ENCODE results near the gene HLA-DRB5. TPM values are rescaled to one million over a fixed set of nuclear protein-coding genes. Genes with fewer than 3 reads are reported as not detected.

The HLA-DRB5 gene
- total and polyA plus RNA-seq, 2 experiments from 2014 or later, result not detected

GRCh38 chr6:32492351-32492750 is 37.7 kb downstream of the HLA-DRB5 start:
- DNase-seq (ENCODE audit: low spot score) (no peak), ATAC-seq (no peak)
- Histone ChIP-seq H3K9me2 (ENCODE audit: insufficient read depth) (no peaks in the 10 kb centered on the region), H3K4me2 (no peak overlapping the region), H3F3A (replicated peaks; ENCODE audit: low read depth) (no peaks in the 10 kb centered on the region), H4K20me1 (replicated peaks; ENCODE audit: insufficient read depth) (no peaks in the 10 kb centered on the region), H3K4me3 (no peak overlapping the region), H3K36me3 (ENCODE audit: insufficient read depth) (no peaks in the 10 kb centered on the region), H3K4me1 (ENCODE audit: insufficient read depth) (no peaks in the 10 kb centered on the region), H3K79me2 (replicated peaks; ENCODE audit: insufficient read depth) (no peaks in the 10 kb centered on the region), H2AFZ (no peak overlapping the region), H3K27me3 (ENCODE audit: insufficient read depth) (no peaks in the 10 kb centered on the region), H3K27ac (ENCODE audit: low read depth) (no peak overlapping the region)
- no peak overlapping the region for H3K4me3 Mint-ChIP-seq
- H3K4me1 Mint-ChIP-seq, result no peaks in the 10 kb centered on the region
- H3K36me3 Mint-ChIP-seq (ENCODE audit: low read depth), result no peaks in the 10 kb centered on the region
- no peaks in the 10 kb centered on the region for H3K27me3 Mint-ChIP-seq (ENCODE audit: insufficient read depth, low read depth, poor library complexity)
- H3K27ac Mint-ChIP-seq, result no peak overlapping the region
- no peaks in the 10 kb centered on the region for H3K9me3 Mint-ChIP-seq
- no peak for TF ChIP-seq ZNF114 (CRISPR knock-in tag; IDR thresholded peaks at IDR 0.05)
- TF ChIP-seq REST (IDR thresholded peaks at IDR 0.05; ENCODE audit: unreplicated experiment), result no peak
- no peak for TF ChIP-seq EZH2phosphoT487 (IDR thresholded peaks at IDR 0.05; ENCODE audit: unreplicated experiment)
- no peak for TF ChIP-seq NANOG (IDR thresholded peaks at IDR 0.05; ENCODE audit: borderline replicate concordance)
- TF ChIP-seq STAT1 (IDR thresholded peaks at IDR 0.05; ENCODE audit: unreplicated experiment), result no peak

GRCh38 chr6:32491700-32492099 is 38.4 kb downstream of the HLA-DRB5 start:
- Histone ChIP-seq H3K36me3 (ENCODE audit: insufficient read depth) (no peaks in the 10 kb centered on the region), H3K9me2 (ENCODE audit: insufficient read depth) (no peaks in the 10 kb centered on the region), H3K4me2 (no peak overlapping the region), H3K79me2 (replicated peaks; ENCODE audit: insufficient read depth) (no peaks in the 10 kb centered on the region), H3K27ac (ENCODE audit: low read depth) (no peak overlapping the region), H3F3A (replicated peaks; ENCODE audit: low read depth) (no peaks in the 10 kb centered on the region), H3K4me3 (no peak overlapping the region), H3K4me1 (ENCODE audit: insufficient read depth) (no peaks in the 10 kb centered on the region), H3K27me3 (ENCODE audit: insufficient read depth) (no peaks in the 10 kb centered on the region), H2AFZ (no peak overlapping the region), H4K20me1 (replicated peaks; ENCODE audit: insufficient read depth) (no peaks in the 10 kb centered on the region)
- DNase-seq (ENCODE audit: low spot score) (no peak), ATAC-seq (no peak)
- Mint-ChIP-seq H3K27me3 (ENCODE audit: insufficient read depth, low read depth, poor library complexity) (no peaks in the 10 kb centered on the region), H3K9me3 (no peaks in the 10 kb centered on the region), H3K4me1 (no peaks in the 10 kb centered on the region), H3K36me3 (ENCODE audit: low read depth) (no peaks in the 10 kb centered on the region), H3K4me3 (no peak overlapping the region), H3K27ac (no peak overlapping the region)
- TF ChIP-seq EZH2phosphoT487 (IDR thresholded peaks at IDR 0.05; ENCODE audit: unreplicated experiment) (no peak), ZNF462 (CRISPR knock-in tag; IDR thresholded peaks at IDR 0.05) (no peak), NANOG (IDR thresholded peaks at IDR 0.05; ENCODE audit: borderline replicate concordance) (no peak), POLR2AphosphoS5 (IDR thresholded peaks at IDR 0.05; ENCODE audit: low read depth) (no peak), CREB1 (CRISPR knock-in tag; IDR thresholded peaks at IDR 0.05; ENCODE audit: low read depth) (no peak), ZNF331 (CRISPR knock-in tag; IDR thresholded peaks at IDR 0.05; ENCODE audit: low read depth) (no peak), CTCF (conservative IDR thresholded peaks at IDR 0.05; ENCODE audit: low read depth in 2 of 2) (no peak), ZNF114 (CRISPR knock-in tag; IDR thresholded peaks at IDR 0.05) (no peak)

All from GM23338 (cell line).